ENCODE results near the gene TEX19.
A peak's percentile ranks its signal among the peaks of the same experiment; 100 is the strongest.

Gene TEX19

GRCh38 chr17:82320956-82321927 is 37.8 kb upstream of the TEX19 start:
- peak overlapping the region; percentile 12; the same call in 1 of the 2 replicates for H3K4me2 ChIP-seq
- peaks cover 55% of the 10 kb centered on the region for H3K27me3 ChIP-seq
- no peak for TF ChIP-seq Cebpa-rat (IDR thresholded peaks at IDR 0.05)
- no peak overlapping the region for H3K27ac ChIP-seq
- H3K4me3 ChIP-seq: no peak overlapping the region
- H3K4me1 ChIP-seq: peaks cover 52% of the 10 kb centered on the region
- peaks cover 14% of the 10 kb centered on the region; the same call in 1 of the 2 replicates for H3K9me3 ChIP-seq
- no peak overlapping the region for H3K9ac ChIP-seq
- H3K36me3 ChIP-seq: no peaks in the 10 kb centered on the region
- peaks cover 8% of the 10 kb centered on the region; the same call in 1 of the 2 replicates for H4K20me1 ChIP-seq

GRCh38 chr17:82321947-82322466 is 37.0 kb upstream of the TEX19 start:
- H3K36me3 ChIP-seq: no peaks in the 10 kb centered on the region
- peaks cover 50% of the 10 kb centered on the region for H3K4me1 ChIP-seq
- H3K27ac ChIP-seq: no peak overlapping the region
- H3K9ac ChIP-seq: no peak overlapping the region
- no peak overlapping the region for H3K4me3 ChIP-seq
- H3K4me2 ChIP-seq: peak overlapping the region; percentile 12; the same call in 1 of the 2 replicates
- H3K27me3 ChIP-seq: peaks cover 47% of the 10 kb centered on the region
- no peak for TF ChIP-seq Cebpa-rat (IDR thresholded peaks at IDR 0.05)
- peaks cover 8% of the 10 kb centered on the region; the same call in 1 of the 2 replicates for H4K20me1 ChIP-seq
- H3K9me3 ChIP-seq: peaks cover 14% of the 10 kb centered on the region; the same call in 1 of the 2 replicates

- Histone ChIP-seq H3K4me2 (peak overlapping the region; percentile 12; the same call in 1 of the 2 replicates), H3K9me3 (peaks cover 14% of the 10 kb centered on the region; the same call in 1 of the 2 replicates), H3K4me1 (peaks cover 42% of the 10 kb centered on the region), H4K20me1 (peaks cover 8% of the 10 kb centered on the region; the same call in 1 of the 2 replicates), H3K27me3 (peaks cover 41% of the 10 kb centered on the region), H3K4me3 (no peak overlapping the region), H3K27ac (no peak overlapping the region), H3K36me3 (no peaks in the 10 kb centered on the region), H3K9ac (no peak overlapping the region)
- TF ChIP-seq Cebpa-rat (IDR thresholded peaks at IDR 0.05): no peak
Observed at GRCh38 chr17:82322526-82323453, 36.3 kb upstream of the TEX19 start.

GRCh38 chr17:82323514-82324234 is 35.4 kb upstream of the TEX19 start:
- Histone ChIP-seq H3K4me2 (peak overlapping the region; percentile 59), H3K36me3 (no peaks in the 10 kb centered on the region), H4K20me1 (peaks cover 8% of the 10 kb centered on the region; the same call in 1 of the 2 replicates), H3K9me3 (peaks cover 8% of the 10 kb centered on the region; the same call in 1 of the 2 replicates), H3K9ac (no peak overlapping the region), H3K4me3 (no peak overlapping the region), H3K4me1 (peaks cover 50% of the 10 kb centered on the region), H3K27ac (no peak overlapping the region), H3K27me3 (peaks cover 41% of the 10 kb centered on the region)
- TF ChIP-seq Cebpa-rat (IDR thresholded peaks at IDR 0.05): no peak

- Histone ChIP-seq H3K9me3 (no peaks in the 10 kb centered on the region), H3K27me3 (peaks cover 41% of the 10 kb centered on the region), H3K4me2 (peak overlapping the region; percentile 66), H3K9ac (no peak overlapping the region), H3K27ac (no peak overlapping the region), H3K4me3 (no peak overlapping the region), H4K20me1 (peaks cover 14% of the 10 kb centered on the region; the same call in 1 of the 2 replicates), H3K36me3 (no peaks in the 10 kb centered on the region), H3K4me1 (peaks cover 60% of the 10 kb centered on the region)
- no peak for TF ChIP-seq Cebpa-rat (IDR thresholded peaks at IDR 0.05)
Observed at GRCh38 chr17:82324566-82325285, 34.3 kb upstream of the TEX19 start.

DNA sequence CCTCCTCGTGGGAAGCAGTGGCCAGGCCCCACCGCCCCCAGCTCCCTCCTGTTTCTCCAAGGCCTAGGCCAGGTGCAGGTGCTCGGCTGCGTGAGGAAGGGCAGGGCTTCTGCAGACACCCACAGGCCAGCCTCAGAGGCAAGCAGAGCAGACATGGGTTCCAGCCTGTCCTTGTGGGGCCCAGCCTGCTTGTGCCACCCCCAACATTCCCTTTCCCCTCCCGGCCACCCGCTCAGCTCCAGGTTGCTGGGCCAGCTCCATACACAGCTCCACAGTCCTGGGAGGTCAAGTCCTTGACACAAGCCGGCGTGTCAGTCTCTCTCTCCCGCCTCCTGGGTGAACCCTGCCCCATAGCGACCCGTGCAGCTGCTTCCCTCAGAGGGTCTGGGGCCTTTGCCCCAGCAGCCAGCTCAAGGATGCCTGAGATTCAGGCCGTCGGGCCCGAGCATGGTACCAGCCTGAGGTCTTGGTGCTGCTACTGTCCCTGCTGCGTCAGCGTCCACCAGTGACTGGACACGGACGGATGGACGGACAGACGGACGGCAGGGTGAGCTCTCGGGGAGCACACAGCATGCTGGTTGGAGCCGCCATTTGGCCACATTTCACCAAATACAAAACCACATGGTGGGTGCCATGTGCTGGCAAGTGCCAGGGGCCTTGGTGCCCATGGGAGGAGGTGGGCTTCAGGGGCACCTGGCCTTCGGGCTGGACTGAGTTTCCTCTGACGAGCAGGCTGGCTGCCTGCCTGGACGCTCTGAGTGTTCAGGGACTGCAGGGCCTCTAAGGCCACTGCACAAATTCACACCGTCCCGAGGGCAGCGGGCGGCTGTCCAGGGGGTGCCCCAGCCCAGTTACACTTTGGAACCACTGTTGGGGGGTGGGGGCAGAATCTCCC is 33.5 kb upstream of the TEX19 start:
- Histone ChIP-seq H3K4me3 (no peak overlapping the region), H3K9ac (no peak overlapping the region), H3K27me3 (peaks cover 46% of the 10 kb centered on the region), H3K4me2 (peak overlapping the region; percentile 66), H3K27ac (no peak overlapping the region), H3K4me1 (peaks cover 68% of the 10 kb centered on the region), H3K36me3 (no peaks in the 10 kb centered on the region), H3K9me3 (no peaks in the 10 kb centered on the region), H4K20me1 (peaks cover 15% of the 10 kb centered on the region)
- TF ChIP-seq Cebpa-rat (IDR thresholded peaks at IDR 0.05): no peak

DNA sequence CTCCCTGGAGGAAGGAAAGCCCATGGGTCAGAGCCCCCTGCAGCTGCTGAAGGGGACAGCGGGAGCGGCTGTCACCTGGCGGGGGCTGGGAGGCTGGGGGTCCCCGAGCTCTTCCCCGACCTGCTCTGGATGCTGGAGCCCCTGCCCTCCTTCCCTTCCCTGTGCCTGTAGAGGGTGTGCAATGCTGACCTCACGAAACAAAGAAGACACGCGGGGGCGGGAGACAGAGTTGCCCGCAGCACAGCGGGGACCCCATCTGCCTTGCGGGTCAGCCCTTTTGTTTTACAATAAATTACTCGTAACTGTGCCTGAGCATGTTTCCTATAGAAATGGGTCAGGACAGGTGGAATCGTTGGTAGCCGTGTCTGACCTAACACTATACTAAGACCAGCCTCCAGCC is 31.8 kb upstream of the TEX19 start:
- Histone ChIP-seq H4K20me1 (peaks cover 20% of the 10 kb centered on the region), H3K4me2 (0 out of 2 replicates have a peak overlapping the region, but pooled peaks have one; percentile 2), H3K4me3 (no peak overlapping the region), H3K36me3 (no peaks in the 10 kb centered on the region), H3K27ac (no peak overlapping the region), H3K9ac (no peak overlapping the region), H3K9me3 (no peaks in the 10 kb centered on the region), H3K4me1 (peaks cover 77% of the 10 kb centered on the region), H3K27me3 (peaks cover 46% of the 10 kb centered on the region)
- TF ChIP-seq Cebpa-rat (IDR thresholded peaks at IDR 0.05): no peak
